ENCODE results near the gene IP6K1.

The IP6K1 gene

GRCh38 chr3:49804141-49805041 is 18.0 kb upstream of the IP6K1 start:
- Histone ChIP-seq H3K79me2 (ENCODE audit: insufficient read depth, low read length) (peaks cover 35% of the 10 kb centered on the region), H3K4me3 (ENCODE audit: low read length, poor library complexity, severe bottlenecking) (peak overlapping the region; percentile 88), H3F3A (ENCODE audit: low read depth) (peaks cover 9% of the 10 kb centered on the region), H3K27me3 (ENCODE audit: insufficient read depth, low read length, poor library complexity, severe bottlenecking) (no peaks in the 10 kb centered on the region), H3K9me2 (replicated peaks; ENCODE audit: low read depth, low read length) (no peaks in the 10 kb centered on the region), H3K4me2 (ENCODE audit: low read depth, low read length, poor library complexity, severe bottlenecking) (peak overlapping the region; percentile 94), H3K9me3 (ENCODE audit: insufficient read depth, low read depth, low read length) (no peaks in the 10 kb centered on the region), H3K4me1 (ENCODE audit: insufficient read depth, low read length, poor library complexity, severe bottlenecking) (peaks cover 49% of the 10 kb centered on the region), H4K20me1 (ENCODE audit: insufficient read depth, low read length, poor library complexity, severe bottlenecking) (peaks cover 4% of the 10 kb centered on the region), H2AFZ (ENCODE audit: low read length) (no peak overlapping the region), H3K9ac (ENCODE audit: low read depth, low read length, poor library complexity, severe bottlenecking) (peak overlapping the region; percentile 99), H3K36me3 (ENCODE audit: insufficient read depth, low read length) (no peaks in the 10 kb centered on the region)
- no peak for TF ChIP-seq EZH2phosphoT487 (IDR thresholded peaks at IDR 0.05; ENCODE audit: borderline replicate concordance)
- no peak for TF ChIP-seq CTCF (conservative IDR thresholded peaks at IDR 0.05; ENCODE audit: low read length)

GRCh38 chr3:49803465-49804140 is 17.3 kb upstream of the IP6K1 start:
- TF ChIP-seq CTCF (conservative IDR thresholded peaks at IDR 0.05; ENCODE audit: low read length) (no peak), EZH2phosphoT487 (IDR thresholded peaks at IDR 0.05; ENCODE audit: borderline replicate concordance) (no peak)
- Histone ChIP-seq H2AFZ (ENCODE audit: low read length) (peak overlapping the region; percentile 47; the same call in 1 of the 2 replicates), H3K4me3 (ENCODE audit: low read length, poor library complexity, severe bottlenecking) (peak overlapping the region; percentile 88), H3K4me1 (ENCODE audit: insufficient read depth, low read length, poor library complexity, severe bottlenecking) (peaks cover 41% of the 10 kb centered on the region), H3K9me3 (ENCODE audit: insufficient read depth, low read depth, low read length) (no peaks in the 10 kb centered on the region), H3F3A (ENCODE audit: low read depth) (peaks cover 9% of the 10 kb centered on the region), H3K9ac (ENCODE audit: low read depth, low read length, poor library complexity, severe bottlenecking) (peak overlapping the region; percentile 99), H4K20me1 (ENCODE audit: insufficient read depth, low read length, poor library complexity, severe bottlenecking) (peaks cover 4% of the 10 kb centered on the region), H3K27me3 (ENCODE audit: insufficient read depth, low read length, poor library complexity, severe bottlenecking) (no peaks in the 10 kb centered on the region), H3K9me2 (replicated peaks; ENCODE audit: low read depth, low read length) (no peaks in the 10 kb centered on the region), H3K4me2 (ENCODE audit: low read depth, low read length, poor library complexity, severe bottlenecking) (peak overlapping the region; percentile 94), H3K36me3 (ENCODE audit: insufficient read depth, low read length) (no peaks in the 10 kb centered on the region), H3K79me2 (ENCODE audit: insufficient read depth, low read length) (peaks cover 34% of the 10 kb centered on the region)

- Histone ChIP-seq H3K36me3 (ENCODE audit: insufficient read depth, low read length) (no peaks in the 10 kb centered on the region), H3K9me3 (ENCODE audit: insufficient read depth, low read depth, low read length) (no peaks in the 10 kb centered on the region), H3K9ac (ENCODE audit: low read depth, low read length, poor library complexity, severe bottlenecking) (peak within 1 kb of the TSS; percentile 99), H3F3A (ENCODE audit: low read depth) (peaks cover 9% of the 10 kb centered on the region), H3K4me1 (ENCODE audit: insufficient read depth, low read length, poor library complexity, severe bottlenecking) (peaks cover 34% of the 10 kb centered on the region), H3K4me3 (ENCODE audit: low read length, poor library complexity, severe bottlenecking) (peak within 1 kb of the TSS; percentile 88), H3K79me2 (ENCODE audit: insufficient read depth, low read length) (peaks cover 27% of the 10 kb centered on the region), H2AFZ (ENCODE audit: low read length) (peak within 1 kb of the TSS; percentile 92), H4K20me1 (ENCODE audit: insufficient read depth, low read length, poor library complexity, severe bottlenecking) (peaks cover 4% of the 10 kb centered on the region), H3K27me3 (ENCODE audit: insufficient read depth, low read length, poor library complexity, severe bottlenecking) (no peaks in the 10 kb centered on the region), H3K4me2 (ENCODE audit: low read depth, low read length, poor library complexity, severe bottlenecking) (peak within 1 kb of the TSS; percentile 94), H3K9me2 (replicated peaks; ENCODE audit: low read depth, low read length) (no peaks in the 10 kb centered on the region)
- TF ChIP-seq EZH2phosphoT487 (IDR thresholded peaks at IDR 0.05; ENCODE audit: borderline replicate concordance) = no peak
- TF ChIP-seq CTCF (conservative IDR thresholded peaks at IDR 0.05; ENCODE audit: low read length) = peak; percentile 81
Observed at GRCh38 chr3:49802719-49803464, 16.6 kb upstream of the IP6K1 start, which contains the start of gene INKA1. Gene INKA1 (plus strand): TSS chr3:49803261. CDS start chr3:49803393, 132 bp downstream.

Data from Loucy (cell line).